Measurements from ENCODE around the gene PDE1A. TPM values are rescaled to one million over a fixed set of nuclear protein-coding genes. Genes with fewer than 3 reads are reported as not detected.

Gene PDE1A
- total RNA-seq, 1 experiment from 2014 or later = not detected

DNA sequence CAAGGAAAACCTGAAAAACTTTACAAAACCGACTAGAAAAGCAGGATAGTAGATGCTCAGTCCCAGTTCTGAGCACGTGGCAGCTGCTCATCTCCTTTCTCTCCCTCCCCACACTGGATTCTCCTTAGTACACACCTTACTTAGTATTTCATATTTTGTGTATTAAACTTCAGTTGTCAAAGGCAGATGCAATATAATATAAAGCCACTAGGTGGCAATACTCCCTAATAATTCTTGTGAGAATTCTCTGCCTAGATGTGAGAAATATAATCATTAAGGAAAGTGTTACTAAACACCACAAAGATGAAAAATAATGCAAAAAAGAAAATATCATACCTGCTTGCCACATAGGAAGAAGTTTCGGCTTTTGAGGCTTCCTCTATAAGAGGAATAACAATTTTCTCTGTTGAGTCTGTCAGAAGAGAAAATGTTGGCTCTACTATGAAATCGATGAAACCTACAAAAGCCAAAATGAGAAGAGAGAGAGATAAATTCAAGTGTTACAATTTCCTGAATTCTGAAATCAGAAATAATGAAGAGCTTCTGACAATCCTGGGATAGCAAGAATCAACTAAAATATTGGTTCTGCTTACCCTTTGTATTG lies 240.6 kb downstream of the PDE1A start:
- intact Hi-C loops (cut with micrococcal nuclease) = loop anchor here (1.0 kb wide), 1 partner anchor 464 kb away; no protein-coding TSS in a partner anchor
- POLR2A ChIA-PET (ENCODE audit: unreplicated experiment) = interaction anchor here (0.6 kb wide), 1 partner anchor 289 kb away, joined by 3 read pairs; no protein-coding TSS in a partner anchor
- Histone ChIP-seq H3K4me2 (ENCODE audit: low read length) (no peak overlapping the region), H3K9me3 (ENCODE audit: low read length) (no peaks in the 10 kb centered on the region), H2AFZ (ENCODE audit: low read length) (no peak overlapping the region), H3K4me3 (ENCODE audit: low read length) (no peak overlapping the region), H3K27me3 (ENCODE audit: low read length) (no peaks in the 10 kb centered on the region; the same call in 1 of the 2 replicates), H3K9ac (ENCODE audit: low read length) (no peak overlapping the region), H3F3A (ENCODE audit: low read length, unreplicated experiment) (no peaks in the 10 kb centered on the region), H3K27ac (ENCODE audit: low read length) (no peak overlapping the region), H4K20me1 (ENCODE audit: low read length) (no peaks in the 10 kb centered on the region), H3K79me2 (ENCODE audit: low read length) (no peaks in the 10 kb centered on the region), H3K36me3 (ENCODE audit: low read depth, low read length) (no peaks in the 10 kb centered on the region), H3K9me2 (replicated peaks; ENCODE audit: low read length) (no peaks in the 10 kb centered on the region), H3K4me1 (ENCODE audit: insufficient read depth, low read length) (no peaks in the 10 kb centered on the region)
- TF ChIP-seq EZH2 (IDR thresholded peaks at IDR 0.05; ENCODE audit: low read length, unreplicated experiment) = no peak
- no peak for TF ChIP-seq EZH2phosphoT487 (IDR thresholded peaks at IDR 0.05; ENCODE audit: borderline replicate concordance, low read length)
- peak; percentile 85 for TF ChIP-seq CTCF (conservative IDR thresholded peaks at IDR 0.05; ENCODE audit: low read depth, low read length)
- BruUV-seq (replicated peaks) = no TSS peak
- peak; percentile 86 for DNase-seq
- CTCF ChIA-PET = no interaction called here
- ATAC-seq = peak; percentile 46

GRCh38 chr2:182182436-182182835 lies 244.4 kb downstream of the PDE1A start:
- ATAC-seq (no peak), DNase-seq (no peak)
- TF ChIP-seq EZH2 (IDR thresholded peaks at IDR 0.05; ENCODE audit: low read length, unreplicated experiment) (no peak), EZH2phosphoT487 (IDR thresholded peaks at IDR 0.05; ENCODE audit: borderline replicate concordance, low read length) (no peak), CTCF (conservative IDR thresholded peaks at IDR 0.05; ENCODE audit: low read depth, low read length) (no peak)
- intact Hi-C loops (cut with micrococcal nuclease) = no loop called here
- no peak overlapping the region for H3K27ac ChIP-seq (ENCODE audit: low read length)
- ChIA-PET POLR2A (ENCODE audit: unreplicated experiment) (no interaction called here), CTCF (no interaction called here)
- no TSS peak for BruUV-seq (replicated peaks)
- no peak overlapping the region for H3K4me2 ChIP-seq (ENCODE audit: low read length)
- H3K9ac ChIP-seq (ENCODE audit: low read length) = no peak overlapping the region
- H3K27me3 ChIP-seq (ENCODE audit: low read length) = no peaks in the 10 kb centered on the region
- H3K36me3 ChIP-seq (ENCODE audit: low read depth, low read length) = no peaks in the 10 kb centered on the region
- no peak overlapping the region for H2AFZ ChIP-seq (ENCODE audit: low read length)
- H3K4me1 ChIP-seq (ENCODE audit: insufficient read depth, low read length) = no peaks in the 10 kb centered on the region
- no peaks in the 10 kb centered on the region for H3F3A ChIP-seq (ENCODE audit: low read length, unreplicated experiment)
- no peak overlapping the region for H3K4me3 ChIP-seq (ENCODE audit: low read length)
- H3K9me2 ChIP-seq (replicated peaks; ENCODE audit: low read length) = no peaks in the 10 kb centered on the region
- H3K9me3 ChIP-seq (ENCODE audit: low read length) = no peaks in the 10 kb centered on the region
- no peaks in the 10 kb centered on the region for H4K20me1 ChIP-seq (ENCODE audit: low read length)
- H3K79me2 ChIP-seq (ENCODE audit: low read length) = no peaks in the 10 kb centered on the region

DNA sequence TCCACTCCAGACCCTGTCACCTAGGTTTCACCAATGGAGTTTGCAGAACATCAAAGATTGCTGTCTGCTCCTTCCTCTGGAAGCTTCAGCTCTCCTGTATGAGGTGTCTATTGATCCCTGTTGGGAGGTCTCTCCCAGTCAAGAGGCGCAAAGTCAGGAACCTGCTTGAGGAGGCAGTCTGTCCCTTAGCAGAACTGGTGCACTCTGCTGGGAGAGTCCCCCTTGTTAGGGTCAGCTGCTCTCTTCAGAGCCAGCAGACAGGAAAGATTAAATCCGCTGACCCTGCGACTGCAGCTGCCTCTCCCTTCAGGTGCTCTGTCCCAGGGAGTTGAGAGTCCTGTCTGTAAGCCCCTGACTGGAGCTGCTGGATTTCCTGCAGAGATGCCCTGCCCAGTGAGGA lies 245.5 kb downstream of the PDE1A start:
- H3K36me3 ChIP-seq (ENCODE audit: low read depth, low read length) = no peaks in the 10 kb centered on the region
- no peaks in the 10 kb centered on the region for H3K9me2 ChIP-seq (replicated peaks; ENCODE audit: low read length)
- DNase-seq (no peak), ATAC-seq (no peak)
- no peak overlapping the region for H3K27ac ChIP-seq (ENCODE audit: low read length)
- BruUV-seq (replicated peaks) = no TSS peak
- POLR2A ChIA-PET (ENCODE audit: unreplicated experiment) = no interaction called here
- no peak overlapping the region for H2AFZ ChIP-seq (ENCODE audit: low read length)
- H3K79me2 ChIP-seq (ENCODE audit: low read length) = no peaks in the 10 kb centered on the region
- CTCF ChIA-PET = no interaction called here
- H3K4me2 ChIP-seq (ENCODE audit: low read length) = no peak overlapping the region
- intact Hi-C loops (cut with micrococcal nuclease) = no loop called here
- H3K27me3 ChIP-seq (ENCODE audit: low read length) = no peaks in the 10 kb centered on the region
- no peak overlapping the region for H3K4me3 ChIP-seq (ENCODE audit: low read length)
- H4K20me1 ChIP-seq (ENCODE audit: low read length) = no peaks in the 10 kb centered on the region
- no peak overlapping the region for H3K9ac ChIP-seq (ENCODE audit: low read length)
- H3K9me3 ChIP-seq (ENCODE audit: low read length) = no peaks in the 10 kb centered on the region
- no peaks in the 10 kb centered on the region for H3F3A ChIP-seq (ENCODE audit: low read length, unreplicated experiment)
- TF ChIP-seq EZH2phosphoT487 (IDR thresholded peaks at IDR 0.05; ENCODE audit: borderline replicate concordance, low read length) (no peak), CTCF (conservative IDR thresholded peaks at IDR 0.05; ENCODE audit: low read depth, low read length) (no peak), EZH2 (IDR thresholded peaks at IDR 0.05; ENCODE audit: low read length, unreplicated experiment) (no peak)
- H3K4me1 ChIP-seq (ENCODE audit: insufficient read depth, low read length) = no peaks in the 10 kb centered on the region

Data from PC-3 (cell line).